ENCODE results near the gene PNPT1. TPM values are rescaled to one million over a fixed set of nuclear protein-coding genes. Genes with fewer than 3 reads are reported as not detected.

Gene PNPT1
- total RNA-seq, 6 experiments from 2014 or later: 22.5 to 31.5 (median 25.8) TPM

GRCh38 chr2:55649211-55649610 lies 44.4 kb downstream of the PNPT1 start:
- no peak for TF ChIP-seq CTCF (IDR thresholded peaks at IDR 0.05)
- H3K27ac Mint-ChIP-seq: no peak overlapping the region

GRCh38 chr2:55636831-55637230 lies 56.8 kb downstream of the PNPT1 start:
- no peak for TF ChIP-seq CTCF (IDR thresholded peaks at IDR 0.05)
- H3K4me1 Mint-ChIP-seq (ENCODE audit: low read depth): no peaks in the 10 kb centered on the region
- DNase-seq: no peak
- H3K9me3 Mint-ChIP-seq: no peaks in the 10 kb centered on the region
- no peak overlapping the region for H3K4me3 Mint-ChIP-seq
- peaks cover 12% of the 10 kb centered on the region for H3K36me3 Mint-ChIP-seq (ENCODE audit: low read depth)
- no peaks in the 10 kb centered on the region for H3K27me3 Mint-ChIP-seq (ENCODE audit: insufficient read depth)
- no peak overlapping the region for H3K27ac Mint-ChIP-seq

More at GRCh38 chr2:55649211-55649610, 44.4 kb downstream of the PNPT1 start:
- no peak for DNase-seq
- peaks cover 8% of the 10 kb centered on the region for H3K4me1 Mint-ChIP-seq (ENCODE audit: low read depth)
- H3K4me3 Mint-ChIP-seq: no peak overlapping the region
- H3K9me3 Mint-ChIP-seq: no peaks in the 10 kb centered on the region
- no peaks in the 10 kb centered on the region for H3K27me3 Mint-ChIP-seq (ENCODE audit: insufficient read depth)
- peaks cover 13% of the 10 kb centered on the region for H3K36me3 Mint-ChIP-seq (ENCODE audit: low read depth)

- Mint-ChIP-seq H3K27ac (no peak overlapping the region), H3K4me1 (ENCODE audit: low read depth) (peaks cover 5% of the 10 kb centered on the region; the same call in 1 of the 2 replicates)
- TF ChIP-seq CTCF (IDR thresholded peaks at IDR 0.05): no peak
Observed at GRCh38 chr2:55628931-55629330, 64.7 kb downstream of the PNPT1 start.

GRCh38 chr2:55627915-55628314 lies 65.7 kb downstream of the PNPT1 start:
- no peaks in the 10 kb centered on the region for H3K9me3 Mint-ChIP-seq
- no peaks in the 10 kb centered on the region; the same call in 1 of the 2 replicates for H3K27me3 Mint-ChIP-seq (ENCODE audit: insufficient read depth)
- no peak for TF ChIP-seq CTCF (IDR thresholded peaks at IDR 0.05)
- H3K4me1 Mint-ChIP-seq (ENCODE audit: low read depth): peaks cover 5% of the 10 kb centered on the region; the same call in 1 of the 2 replicates
- no peak overlapping the region for H3K27ac Mint-ChIP-seq
- H3K36me3 Mint-ChIP-seq (ENCODE audit: low read depth): peaks cover 5% of the 10 kb centered on the region; the same call in 1 of the 2 replicates
- DNase-seq: no peak
- H3K4me3 Mint-ChIP-seq: no peak overlapping the region

More at GRCh38 chr2:55628931-55629330, 64.7 kb downstream of the PNPT1 start:
- H3K9me3 Mint-ChIP-seq: no peaks in the 10 kb centered on the region
- no peak for DNase-seq
- no peaks in the 10 kb centered on the region; the same call in 1 of the 2 replicates for H3K27me3 Mint-ChIP-seq (ENCODE audit: insufficient read depth)
- peaks cover 5% of the 10 kb centered on the region; the same call in 1 of the 2 replicates for H3K36me3 Mint-ChIP-seq (ENCODE audit: low read depth)
- no peak overlapping the region for H3K4me3 Mint-ChIP-seq

- Mint-ChIP-seq H3K27ac (no peak overlapping the region), H3K9me3 (no peaks in the 10 kb centered on the region), H3K4me1 (ENCODE audit: low read depth) (no peaks in the 10 kb centered on the region; the same call in 1 of the 2 replicates), H3K27me3 (ENCODE audit: insufficient read depth) (peaks cover 4% of the 10 kb centered on the region; the same call in 1 of the 2 replicates), H3K4me3 (no peak overlapping the region), H3K36me3 (ENCODE audit: low read depth) (no peaks in the 10 kb centered on the region)
- no peak for TF ChIP-seq CTCF (IDR thresholded peaks at IDR 0.05)
- DNase-seq: no peak
Observed at GRCh38 chr2:55621802-55622201, 71.8 kb downstream of the PNPT1 start.

Data from HFFc6 (cell line).